GM18867 (cell line): ENCODE measurements around the gene SLAMF8.

Experiments used
- ATAC-seq: cut with Tn5 transposase; IDR thresholded peaks from one replicate; pipeline ENCODE4 v1.9.1; 2021; ENCODE audit warnings: mild to moderate bottlenecking, moderate library complexity; ENCODE audit not compliant: unreplicated experiment

Gene SLAMF8

GRCh38 chr1:159826441-159827101 is at the start of gene SLAMF8:
Gene SLAMF8 (plus strand): TSS chr1:159826873. CDS start chr1:159826899, 26 bp downstream.
- peak; percentile 55 for ATAC-seq

GRCh38 chr1:159778266-159778665 is 48.4 kb upstream of the SLAMF8 start:
- no peak for ATAC-seq

- no peak for ATAC-seq
Measured at GRCh38 chr1:159779403-159779851, 47.2 kb upstream of the SLAMF8 start.

GRCh38 chr1:159780583-159781582 is 45.8 kb upstream of the SLAMF8 start, which contains the start of gene DUSP23:
Gene DUSP23 (plus strand): TSS chr1:159780962. CDS start chr1:159781101, 139 bp downstream.
- ATAC-seq, result peak; percentile 99

GRCh38 chr1:159781992-159782391 is 44.7 kb upstream of the SLAMF8 start:
- ATAC-seq, result no peak

GRCh38 chr1:159783724-159784123 is 42.9 kb upstream of the SLAMF8 start:
- ATAC-seq, result no peak

GRCh38 chr1:159786465-159786864 is 40.2 kb upstream of the SLAMF8 start:
- ATAC-seq, result no peak

GRCh38 chr1:159786966-159787365 is 39.7 kb upstream of the SLAMF8 start:
- no peak for ATAC-seq

GRCh38 chr1:159790237-159790917 is 36.3 kb upstream of the SLAMF8 start:
- ATAC-seq, result no peak

GRCh38 chr1:159791031-159791430 is 35.6 kb upstream of the SLAMF8 start:
- no peak for ATAC-seq

- ATAC-seq, result no peak
Measured at GRCh38 chr1:159791461-159791860, 35.2 kb upstream of the SLAMF8 start.

GRCh38 chr1:159795534-159795933 is 31.1 kb upstream of the SLAMF8 start:
- no peak for ATAC-seq

GRCh38 chr1:159798893-159799292 is 27.8 kb upstream of the SLAMF8 start:
- no peak for ATAC-seq

- no peak for ATAC-seq
Measured at GRCh38 chr1:159799446-159799985, 27.2 kb upstream of the SLAMF8 start.

GRCh38 chr1:159800177-159800930 is 26.3 kb upstream of the SLAMF8 start:
- ATAC-seq, result peak; percentile 87

GRCh38 chr1:159802111-159802510 is 24.6 kb upstream of the SLAMF8 start, which contains the start of gene FCRL6:
Gene FCRL6 (plus strand): TSS chr1:159802360. CDS start chr1:159802425, 65 bp downstream.
- no peak for ATAC-seq

- ATAC-seq, result no peak
Measured at GRCh38 chr1:159803956-159804689, 22.6 kb upstream of the SLAMF8 start.

- no peak for ATAC-seq
Measured at GRCh38 chr1:159804924-159805323, 21.7 kb upstream of the SLAMF8 start.

GRCh38 chr1:159815926-159816325 is 10.7 kb upstream of the SLAMF8 start:
- no peak for ATAC-seq
